GM19395 (cell line): ENCODE measurements around the gene LUZP2.

Experiments
- ATAC-seq: cut with Tn5 transposase; IDR thresholded peaks from one replicate; pipeline ENCODE4 v1.9.1; 2021; ENCODE audit warnings: mild to moderate bottlenecking, moderate library complexity; ENCODE audit not compliant: unreplicated experiment

LUZP2 gene

GRCh38 chr11:25057861-25058260 lies 561.0 kb downstream of the LUZP2 start:
- ATAC-seq: no peak

- no peak for ATAC-seq
Observed at GRCh38 chr11:25065746-25066145, 568.9 kb downstream of the LUZP2 start.

DNA sequence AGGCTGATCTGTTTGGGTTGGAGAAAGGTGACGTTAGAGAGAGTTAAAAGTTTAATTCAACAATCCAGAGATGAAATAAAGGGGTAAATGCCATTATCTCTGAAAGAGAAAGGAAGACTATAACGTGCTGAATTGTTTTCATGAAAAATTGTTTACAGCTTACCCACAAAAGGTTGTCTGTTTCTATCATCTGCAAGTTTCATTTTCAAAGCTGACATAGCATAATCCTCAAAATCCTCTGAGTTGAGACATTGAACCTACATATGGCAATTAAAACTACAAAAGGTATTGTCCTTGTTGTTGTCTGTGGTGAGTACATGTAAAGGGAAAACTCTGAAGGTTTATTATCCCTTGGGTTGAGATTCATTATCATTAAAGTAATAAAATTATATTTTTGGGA lies 569.9 kb downstream of the LUZP2 start:
- ATAC-seq: no peak

- no peak for ATAC-seq
Observed at GRCh38 chr11:25068451-25068850, 571.6 kb downstream of the LUZP2 start.

- no peak for ATAC-seq
Observed at GRCh38 chr11:25094085-25094802, 597.4 kb downstream of the LUZP2 start.

DNA sequence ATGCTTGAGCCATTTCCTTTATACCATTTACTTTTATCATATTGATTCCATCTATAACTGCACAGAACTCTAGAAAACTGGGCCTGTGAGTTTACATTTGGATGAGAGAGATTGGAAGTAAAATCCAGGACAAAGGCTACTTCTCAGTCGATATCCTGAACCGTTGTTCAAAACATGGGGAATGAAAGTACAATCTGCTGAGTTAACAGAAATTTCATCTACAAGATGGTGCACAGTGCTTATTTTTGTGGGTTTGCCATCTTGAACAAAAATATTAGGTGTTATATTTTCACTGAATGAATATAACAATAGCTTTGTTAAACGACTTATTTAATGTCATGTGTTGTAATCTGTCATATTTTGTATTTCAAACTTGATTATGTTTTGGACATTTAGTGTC lies 622.6 kb downstream of the LUZP2 start:
- ATAC-seq: no peak
